DMS79 treated with DMSO at 0.1 percent for 48 hours (cell line): ENCODE results near the gene EDDM13.
"Not testable (repeated sequence)": the region's sequence is repeated elsewhere in the genome, so short reads cannot be mapped to it uniquely, and the experiment has no call there.

Experiments
- DNase-seq: peaks from one replicate; lab custom pipeline; 2025; lab: John Stamatoyannopoulos, UW

The EDDM13 gene

DNA sequence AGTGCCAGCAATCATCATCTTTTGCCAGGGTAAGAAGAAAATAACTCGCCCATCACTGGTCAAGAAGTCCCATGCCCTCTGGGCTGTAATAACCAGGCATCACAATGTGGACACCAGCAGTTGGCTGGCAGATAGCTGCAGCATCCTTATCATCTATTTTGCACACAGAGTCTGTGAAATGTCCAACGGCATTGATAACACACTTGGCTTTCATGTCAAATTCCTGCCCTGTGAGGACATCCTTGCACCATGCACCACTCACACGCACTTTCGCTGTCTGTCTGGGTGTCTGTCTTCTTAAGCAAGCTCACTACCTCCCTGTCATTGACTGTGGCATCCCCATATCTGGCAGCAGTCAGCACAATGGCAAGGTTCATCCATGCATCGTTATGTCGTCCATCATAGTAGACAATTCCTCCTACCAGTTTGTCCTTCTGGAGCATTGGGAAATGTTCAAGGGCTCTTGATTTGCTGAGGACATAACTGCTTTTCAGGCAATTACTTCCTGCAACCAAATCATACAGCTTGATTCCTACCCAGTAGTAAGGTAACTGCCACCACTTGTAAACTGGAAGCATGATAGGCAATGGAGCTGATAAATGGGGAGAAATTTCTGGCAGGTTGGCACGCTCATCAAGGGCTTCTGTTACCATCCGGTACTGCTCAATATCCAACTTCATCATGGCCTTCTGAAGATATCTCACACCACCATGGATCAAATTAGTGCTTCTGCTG lies 48.9 kb downstream of the EDDM13 start:
- DNase-seq: no peak

DNA sequence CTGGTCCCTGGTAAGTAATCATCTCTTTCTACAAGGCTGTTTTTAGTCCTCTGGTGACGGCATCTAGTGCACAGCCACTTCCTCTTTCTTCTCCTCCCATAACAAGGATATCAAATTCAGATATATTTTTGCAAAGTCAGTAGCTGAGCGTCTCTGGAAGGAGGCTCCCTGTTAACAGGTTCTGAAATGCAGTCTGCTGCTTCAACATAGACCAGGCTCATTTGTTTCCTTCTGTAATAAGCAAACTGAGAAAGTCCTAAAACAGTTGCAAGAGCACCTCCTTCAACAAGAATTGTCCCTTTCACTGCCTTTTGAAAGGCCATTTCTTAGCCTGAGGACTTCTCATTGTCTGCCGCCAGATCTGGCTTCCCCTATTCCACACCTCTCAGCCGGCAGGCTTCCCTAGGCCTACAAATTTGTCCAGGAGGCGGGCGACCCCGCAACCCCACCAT lies 49.5 kb downstream of the EDDM13 start:
- DNase-seq: no peak

DNA sequence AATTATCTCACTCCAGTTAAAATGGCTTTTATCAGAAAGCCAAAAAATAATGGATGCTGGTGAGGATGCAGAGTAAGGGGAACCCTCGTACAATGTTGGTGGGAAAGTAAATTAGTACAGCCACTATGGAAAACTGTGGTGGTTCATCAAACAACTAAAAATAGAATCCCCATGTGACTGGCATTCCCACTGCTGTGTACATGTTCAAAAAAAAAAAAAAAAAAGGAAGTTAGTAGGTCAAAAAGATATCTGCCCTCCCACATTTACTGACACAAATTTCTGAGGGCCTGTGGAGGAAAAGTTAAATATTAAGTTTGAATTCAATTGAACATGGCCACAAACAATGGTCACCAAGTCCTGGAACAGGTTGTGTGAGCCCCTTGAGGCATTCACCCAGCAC lies 51.9 kb downstream of the EDDM13 start:
- no peak for DNase-seq

DNA sequence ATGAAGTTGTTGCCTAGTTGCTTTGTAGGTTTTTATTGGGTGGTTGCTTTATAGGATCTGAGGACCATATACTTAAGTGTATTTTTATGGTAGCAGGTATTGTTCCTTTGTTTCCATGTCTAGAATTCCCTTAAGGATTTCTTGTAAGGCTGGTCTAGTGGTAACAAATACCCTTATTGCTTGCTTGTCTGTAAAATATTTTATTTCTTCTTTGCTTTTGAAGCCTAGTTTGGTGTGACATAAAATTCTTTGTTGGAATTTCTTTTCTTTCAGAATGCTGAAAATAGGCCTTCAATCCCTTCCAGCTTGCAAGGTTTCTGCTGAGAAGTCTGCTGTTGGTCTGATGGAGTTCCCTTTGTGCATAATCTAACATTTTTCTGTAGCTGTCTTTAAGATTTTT lies 60.1 kb downstream of the EDDM13 start:
- DNase-seq: no peak

DNA sequence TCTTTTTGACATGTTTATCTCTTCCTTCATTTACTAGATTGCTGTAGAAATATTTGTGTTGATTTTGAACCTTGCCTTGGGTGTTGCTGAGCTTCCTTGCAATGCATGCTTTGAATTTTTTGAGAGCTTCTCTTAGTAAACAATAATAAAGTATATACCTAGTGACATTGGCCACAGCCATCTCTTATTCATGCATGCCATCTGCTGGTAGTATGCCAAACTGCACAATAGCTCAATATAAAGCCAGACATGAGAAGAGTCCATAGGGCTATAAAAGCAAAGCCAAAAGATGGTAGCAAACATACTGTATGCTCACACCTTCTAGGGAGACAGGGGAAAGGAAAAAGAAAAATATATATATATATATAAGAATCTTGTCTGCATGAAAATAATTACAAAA lies 61.0 kb downstream of the EDDM13 start:
- DNase-seq: peak; percentile 18

DNA sequence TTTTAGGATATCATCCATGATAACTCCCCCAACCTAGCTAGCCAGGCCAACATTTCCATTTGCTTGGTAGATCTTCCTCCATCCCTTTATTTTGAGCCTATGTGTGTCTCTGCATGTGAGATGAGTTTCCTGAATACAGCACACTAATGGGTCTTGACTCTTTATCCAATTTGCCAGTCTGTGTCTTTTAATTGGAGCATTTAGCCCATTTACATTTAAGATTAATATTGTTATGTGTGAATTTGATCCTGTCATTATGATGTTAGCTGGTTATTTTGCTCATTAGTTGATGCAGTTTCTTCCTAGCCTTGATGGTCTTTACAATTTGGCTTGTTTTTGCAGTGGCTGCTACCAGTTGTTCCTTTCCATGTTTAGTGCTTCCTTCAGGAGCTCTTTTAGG lies 62.8 kb downstream of the EDDM13 start:
- DNase-seq: not testable (repeated sequence)

DNA sequence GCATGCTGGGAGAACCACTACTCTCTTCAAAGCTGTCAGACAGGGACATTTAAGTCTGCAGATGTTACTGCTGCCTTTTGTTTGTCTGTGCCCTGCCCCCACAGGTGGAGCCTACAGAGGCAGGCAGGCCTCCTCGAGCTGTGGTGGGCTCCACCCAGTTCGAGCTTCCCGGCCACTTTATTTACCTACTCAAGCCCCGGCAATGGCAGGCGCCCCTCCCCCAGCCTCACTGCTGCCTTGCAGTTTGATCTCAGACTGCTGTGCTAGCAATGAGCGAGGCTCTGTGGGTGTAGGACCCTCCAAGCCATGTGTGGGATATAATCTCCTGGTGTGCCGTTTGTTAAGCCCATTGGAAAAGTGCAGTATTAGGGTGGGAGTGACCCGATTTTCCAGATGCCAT lies 64.5 kb downstream of the EDDM13 start:
- not testable (repeated sequence) for DNase-seq

DNA sequence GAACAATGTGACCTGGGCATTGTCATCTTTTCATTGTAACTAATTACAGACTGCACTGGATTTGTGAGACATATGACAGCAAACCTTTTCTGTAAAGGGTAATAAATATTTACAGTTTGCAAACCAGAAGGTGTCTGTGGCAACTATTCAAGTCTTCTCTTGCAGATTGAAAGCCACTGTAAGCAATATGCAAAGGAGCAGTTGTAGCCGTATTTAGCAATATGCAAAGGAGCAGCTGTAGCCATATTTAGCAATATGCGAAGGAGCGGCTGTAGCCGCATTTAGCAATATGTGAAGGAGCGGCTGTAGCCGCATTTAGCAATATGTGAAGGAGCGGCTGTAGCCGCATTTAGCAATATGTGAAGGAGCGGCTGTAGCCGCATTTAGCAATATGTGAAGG lies 66.5 kb downstream of the EDDM13 start:
- DNase-seq: not testable (repeated sequence)

DNA sequence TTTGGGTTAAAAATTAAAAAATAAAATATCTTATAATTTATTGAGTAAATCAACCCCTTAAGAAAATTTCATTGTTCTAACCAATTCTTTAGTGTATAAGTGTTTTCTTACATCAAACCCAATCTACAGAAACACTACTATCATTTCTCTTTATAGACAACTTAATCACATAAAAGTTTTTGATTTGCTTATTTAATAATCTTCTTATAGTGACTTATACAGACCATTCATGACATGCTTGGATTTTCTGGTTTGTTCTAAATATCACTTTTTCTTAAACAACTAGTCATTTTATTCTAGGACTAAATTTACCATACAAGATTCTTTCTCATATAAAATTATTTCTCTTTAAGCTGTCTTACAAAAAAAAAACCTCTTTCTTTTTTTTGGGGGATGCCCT lies 69.4 kb downstream of the EDDM13 start:
- DNase-seq: no peak

DNA sequence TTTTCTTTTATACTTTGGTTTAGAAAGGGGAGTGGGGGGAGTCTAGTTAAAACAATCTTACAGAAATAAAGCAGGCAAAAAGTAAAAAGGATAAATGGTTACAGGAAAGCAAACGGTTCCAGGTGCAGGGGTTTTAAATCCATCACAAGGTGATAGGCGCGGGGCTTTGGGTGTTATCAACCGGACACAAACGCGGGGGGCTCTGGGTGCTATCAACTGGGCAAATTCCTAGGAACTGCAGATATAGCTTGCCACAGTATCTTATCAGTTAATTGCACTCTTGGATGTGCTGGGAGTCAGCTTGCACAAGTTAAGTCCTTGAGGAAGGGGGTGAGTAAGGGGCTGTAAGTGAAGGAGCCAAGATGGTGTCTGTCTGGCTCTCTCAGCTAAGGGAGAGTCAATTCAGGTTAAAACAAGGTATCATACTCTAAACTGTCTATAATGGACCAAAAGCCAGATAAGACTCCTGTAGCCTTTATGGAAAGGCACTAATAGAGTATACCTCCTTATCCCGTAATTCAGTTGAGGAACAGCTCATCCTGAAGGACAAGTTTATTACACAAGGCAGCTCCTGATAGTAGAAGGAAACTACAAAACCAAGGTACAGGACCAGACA lies 74.7 kb downstream of the EDDM13 start:
- no peak for DNase-seq

DNA sequence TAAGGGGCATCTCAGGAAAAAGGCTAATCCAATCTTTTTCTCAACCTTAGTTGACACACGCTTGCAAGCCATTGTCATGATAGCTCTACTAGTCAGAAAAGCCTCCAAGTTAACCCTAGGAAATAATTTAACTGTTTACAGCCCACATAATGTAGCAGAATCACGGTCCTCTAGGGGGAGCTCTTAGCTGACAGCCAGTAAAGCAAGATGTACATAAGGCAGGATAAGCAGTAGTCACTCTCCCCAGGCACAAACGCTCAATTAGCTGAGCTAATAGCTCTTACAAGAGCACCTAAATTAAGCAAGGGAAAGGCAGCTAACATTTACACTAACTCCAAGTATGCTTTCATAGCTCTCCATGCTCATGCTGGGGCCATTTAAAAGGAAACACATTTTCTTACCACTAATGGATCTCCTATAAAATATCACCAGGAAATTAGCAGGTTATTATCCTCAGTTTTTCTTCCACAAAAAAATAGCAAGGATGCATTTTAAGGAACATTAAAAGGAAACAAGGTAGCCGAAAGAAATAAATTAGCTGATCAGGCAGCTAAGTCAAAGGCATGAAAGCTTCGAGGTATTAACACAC lies 75.8 kb downstream of the EDDM13 start:
- no peak for DNase-seq

DNA sequence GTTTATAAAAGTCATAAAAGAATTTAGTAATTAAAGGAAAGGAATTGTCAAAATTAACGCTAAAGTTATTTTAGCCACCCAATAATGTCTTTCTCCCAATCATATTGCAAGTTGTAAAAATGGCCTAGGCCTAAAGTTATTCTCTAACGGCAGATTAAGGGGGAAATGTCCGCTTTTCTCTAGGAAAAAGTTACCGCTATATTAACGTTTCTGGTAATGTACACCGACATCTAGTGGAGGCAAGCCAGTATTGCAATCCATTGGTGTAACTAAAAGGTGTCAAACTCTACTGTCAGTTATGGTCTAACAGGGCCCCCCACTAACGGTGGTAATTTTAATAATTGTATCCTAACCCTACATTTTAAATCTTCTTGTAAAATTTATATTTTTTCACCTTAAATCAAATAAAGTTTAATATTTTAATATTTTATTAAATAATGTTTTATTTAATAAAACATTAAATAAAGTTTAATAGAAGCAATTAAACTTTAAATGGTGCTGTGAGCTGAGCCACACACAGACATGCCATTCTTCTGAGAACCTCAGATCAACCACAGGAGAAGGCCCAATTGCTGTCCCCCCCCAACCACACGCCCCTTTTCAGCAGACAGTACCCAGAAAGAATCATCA lies 78.0 kb downstream of the EDDM13 start:
- no peak for DNase-seq

DNA sequence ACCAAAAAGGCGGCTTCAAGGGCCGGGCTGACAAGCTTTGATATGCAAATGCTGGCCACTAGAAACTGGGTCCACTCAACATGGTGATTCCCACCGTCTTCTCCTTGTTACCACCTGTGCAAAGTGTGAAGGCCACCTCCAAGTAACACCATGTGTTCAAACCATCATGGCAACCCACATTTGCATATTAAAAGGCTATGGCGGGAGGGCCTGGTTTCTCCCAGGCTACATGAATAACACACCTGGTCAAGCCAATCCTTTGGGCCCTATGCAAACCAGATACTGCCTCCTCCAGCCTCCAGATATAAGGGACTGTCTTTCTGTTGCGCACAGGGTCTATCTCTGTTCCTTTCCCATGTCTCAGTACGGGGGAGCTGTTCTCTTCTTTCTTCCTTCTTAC lies 78.7 kb downstream of the EDDM13 start:
- no peak for DNase-seq

DNA sequence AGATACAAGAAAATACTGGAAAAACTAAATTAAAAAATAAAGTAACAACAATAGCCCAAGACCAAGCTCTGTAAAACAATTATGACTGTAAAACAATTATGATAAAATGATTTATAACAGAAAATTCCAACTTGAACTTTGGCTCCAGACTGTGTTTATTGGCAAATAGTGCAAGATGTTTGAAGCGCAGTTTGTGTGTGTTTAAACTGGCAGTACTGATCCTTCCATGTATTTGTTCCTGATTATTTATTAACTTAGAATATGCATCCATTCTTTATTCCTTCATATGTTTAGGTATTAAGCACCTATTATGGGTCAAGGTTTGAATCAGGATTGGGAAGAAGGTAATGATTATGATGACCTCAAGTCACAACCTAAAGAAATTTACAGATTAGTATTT lies 83.0 kb downstream of the EDDM13 start:
- DNase-seq: no peak

DNA sequence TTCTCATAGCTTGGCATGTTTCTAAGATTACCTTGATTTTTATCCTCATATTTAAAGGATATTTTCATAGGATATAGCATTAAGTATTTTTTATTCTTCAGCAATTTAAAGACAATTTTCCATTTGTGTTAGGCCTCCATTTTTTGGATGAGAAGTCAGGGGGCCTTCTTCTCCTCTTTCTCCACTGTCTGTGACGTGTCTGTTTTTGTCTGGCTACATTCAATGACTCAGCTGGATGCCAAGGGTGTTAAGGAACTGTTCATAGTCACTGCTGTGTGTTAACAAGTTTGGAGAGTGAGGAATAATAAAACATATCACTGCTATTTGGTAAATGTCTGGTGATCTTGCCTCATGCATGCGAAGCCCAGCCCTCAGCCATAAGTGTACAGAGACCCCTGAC lies 84.4 kb downstream of the EDDM13 start:
- no peak for DNase-seq
